Endothelial cell of umbilical vein (primary cell): ENCODE measurements around the gene TRERF1. TPM values are rescaled to one million over a fixed set of nuclear protein-coding genes. Genes with fewer than 3 reads are reported as not detected.

Source experiments
- BruUV-seq: library from RNA; stranded (reverse); fragments of 400-500 nt; replicated peaks from 2 replicates; lab custom pipeline; 2021; lab: Mats Ljungman, UMichigan
- CTCF ChIA-PET: fragments of 300-600, 350-600 bp; sonication (Branson Sonifier 250); formaldehyde crosslinking; loops from one replicate; lab custom pipeline; 2021; ENCODE audit warnings: antibody characterized with exemption, inconsistent platforms; lab: Charles Lee
- POLR2A ChIA-PET: fragments of 300-600, 350-600 bp; sonication (Branson Sonifier 250); formaldehyde crosslinking; loops from one replicate; lab custom pipeline; 2021; ENCODE audit warnings: antibody characterized with exemption, inconsistent platforms; lab: Charles Lee
- DNase-seq: peaks from one replicate; pipeline ENCODE4 v3.0.0-alpha.2; 2011; ENCODE audit warnings: low read depth, low spot score
- FAIRE-seq: peaks from 2 replicates; lab custom pipeline; 2011; peaks lifted over from hg19 to GRCh38; lab: Jason Lieb, UNC
- H2AFZ ChIP-seq: 2 replicates; pipeline ENCODE4 v1.6.0; 2012; ENCODE audit warnings: low read depth, low read length, control low read depth, inconsistent platforms
- H3K27ac ChIP-seq: 2 replicates; pipeline ENCODE4 v1.5.1; 2011; ENCODE audit warnings: low read depth, mild to moderate bottlenecking, control low read depth, low read length, moderate library complexity; ENCODE audit not compliant: insufficient read depth
- H3K27me3 ChIP-seq, 2 experiments: 2 replicates each; pipeline versions ENCODE4 v1.6.0 to v1.6.1; 2011; ENCODE audit warnings: low read length in 2 of 2, mixed read lengths in 1 of 2; ENCODE audit not compliant: control insufficient read depth in 2 of 2, insufficient read depth in 2 of 2
- H3K36me3 ChIP-seq, 2 experiments: 2 replicates in 1 of 2; 3 replicates in 1 of 2; pipeline ENCODE4 v1.5.1; 2011; ENCODE audit warnings: low read length in 2 of 2, mild to moderate bottlenecking in 1 of 2, moderate library complexity in 1 of 2; ENCODE audit not compliant: control insufficient read depth in 2 of 2, insufficient read depth in 2 of 2; ENCODE audit errors: extremely low read depth in 1 of 2
- H3K4me1 ChIP-seq: 3 replicates; pipeline ENCODE4 v1.5.1; 2011; ENCODE audit warnings: mild to moderate bottlenecking, low read length; ENCODE audit not compliant: control insufficient read depth, insufficient read depth; ENCODE audit errors: extremely low read depth
- H3K4me2 ChIP-seq: 2 replicates; pipeline ENCODE4 v1.6.1; 2011; ENCODE audit warnings: low read length, control low read depth, mixed read lengths; ENCODE audit not compliant: insufficient read depth
- H3K4me3 ChIP-seq, 3 experiments: fragments of 200-600 bp in 1 of 3; sonication (generic), shearing (Covaris generic) in 1 of 3; replicated peaks in 1 of 3; 2 replicates each; pipeline ENCODE4 v1.5.1; 2011 to 2016; ENCODE audit warnings: control low read depth in 3 of 3, low read length in 3 of 3, mild to moderate bottlenecking in 2 of 3, inconsistent platforms in 1 of 3, low read depth in 1 of 3, moderate library complexity in 1 of 3; ENCODE audit not compliant: insufficient read depth in 1 of 3
- H3K79me2 ChIP-seq: 2 replicates; pipeline ENCODE4 v1.6.0; 2012; ENCODE audit warnings: low read length, inconsistent platforms; ENCODE audit not compliant: control insufficient read depth, insufficient read depth
- H3K9ac ChIP-seq: replicated peaks from 2 replicates; pipeline ENCODE3; 2011; ENCODE audit warnings: low read length, control low read depth; ENCODE audit not compliant: insufficient read depth; ENCODE audit errors: extremely low read depth
- H3K9me1 ChIP-seq: replicated peaks from 3 replicates; pipeline ENCODE4 v1.6.0; 2011; ENCODE audit warnings: mild to moderate bottlenecking, low read length; ENCODE audit not compliant: control insufficient read depth, insufficient read depth; ENCODE audit errors: extremely low read depth
- H3K9me3 ChIP-seq: replicated peaks from 2 replicates; pipeline ENCODE4 v1.5.1; 2012; ENCODE audit warnings: low read length, inconsistent platforms; ENCODE audit not compliant: control insufficient read depth, insufficient read depth
- H4K20me1 ChIP-seq: replicated peaks from 2 replicates; pipeline ENCODE3; 2011; ENCODE audit warnings: mild to moderate bottlenecking, low read length; ENCODE audit not compliant: control insufficient read depth, insufficient read depth; ENCODE audit errors: extremely low read depth
- CTCF ChIP-seq, 2 donors: IDR thresholded peaks; 1 replicate in 1 of 2; 2 replicates in 1 of 2; pipeline ENCODE4 v1.5.1; 2011; ENCODE audit warnings: low read length in 2 of 2, mild to moderate bottlenecking in 2 of 2, moderate library complexity in 2 of 2, control low read depth in 1 of 2, inconsistent platforms in 1 of 2, low read depth in 1 of 2; ENCODE audit not compliant: insufficient read depth in 1 of 2; ENCODE audit errors: extremely low read depth in 1 of 2
- EZH2 ChIP-seq: IDR thresholded peaks from 2 replicates; pipeline ENCODE4 v1.6.1; 2012; ENCODE audit warnings: borderline replicate concordance, low read depth, mild to moderate bottlenecking, moderate library complexity, low read length, inconsistent platforms; ENCODE audit not compliant: severe bottlenecking
- FOS ChIP-seq: IDR thresholded peaks from 2 replicates; pipeline ENCODE4 v1.6.1; 2011; ENCODE audit warnings: mild to moderate bottlenecking, low read length, moderate library complexity, borderline replicate concordance; ENCODE audit not compliant: insufficient read depth
- GATA2 ChIP-seq: IDR thresholded peaks from 2 replicates; pipeline ENCODE4 v1.7.0; 2011; ENCODE audit warnings: low read depth, mild to moderate bottlenecking, moderate library complexity, mixed read lengths, low read length; ENCODE audit not compliant: insufficient read length, insufficient read depth
- JUN ChIP-seq: IDR thresholded peaks from 2 replicates; pipeline ENCODE4 v1.6.1; 2011; ENCODE audit warnings: borderline replicate concordance, low read depth; ENCODE audit not compliant: insufficient read length, insufficient read depth
- MAX ChIP-seq: IDR thresholded peaks from 2 replicates; pipeline ENCODE4 v1.6.1; 2011; ENCODE audit not compliant: insufficient read depth, insufficient read length
- MYC ChIP-seq: IDR thresholded peaks from one replicate; pipeline ENCODE4 v1.6.1; 2011; ENCODE audit warnings: mild to moderate bottlenecking, low read depth, low read length
- POLR2A ChIP-seq: IDR thresholded peaks from 2 replicates; pipeline ENCODE4 v1.6.1; 2012; ENCODE audit warnings: low read depth, mild to moderate bottlenecking, control low read depth, low read length
- POLR2AphosphoS5 ChIP-seq: IDR thresholded peaks from 2 replicates; pipeline ENCODE4 v1.6.1; 2012; ENCODE audit warnings: low read depth, mild to moderate bottlenecking, control low read depth, low read length, moderate library complexity; ENCODE audit not compliant: insufficient read depth
- dilution Hi-C: fragments of 300-500 bp; cut with MboI; formaldehyde crosslinking; loops from one replicate; pipeline ENCODE4 v1.15.0; 2019; ENCODE audit warnings: low sequenced_read_pairs; ENCODE audit not compliant: extremely low pct_ligation_motif_present
- intact Hi-C: fragments of 100-400 bp; cut with micrococcal nuclease; formaldehyde crosslinking; loops from one replicate; pipeline ENCODE4 v1.10.0; 2022
- polyA plus RNA-seq, 4 experiments: library from polyadenylated mRNA; depleted of rRNA in 3 of 4; stranded (reverse) in 3 of 4; unstranded in 1 of 4; fragments of >200 nt; gene quantifications; 2 replicates each; pipeline versions ENCODE4 v1.2.1 to v1.2.3, GENCODE V29; 2011 to 2012; ENCODE audit warnings: missing spikeins in 1 of 4
- total RNA-seq: library from RNA; stranded (reverse); gene quantifications from 2 replicates; pipeline ENCODE4 v1.2.3, GENCODE V29; 2021

TRERF1 gene
- total and polyA plus RNA-seq, 2 donors (not counting 3 experiments of a cell fraction or from before 2014, with no cell fraction given) = 0.73 to 5.5 TPM

- no peaks in the 10 kb centered on the region for H3K36me3 ChIP-seq
- ChIA-PET POLR2A (no interaction called here), CTCF (interaction anchor here (1.2 kb wide), 1 partner anchor 203 kb away, joined by 3 read pairs; no protein-coding TSS in a partner anchor)
- H2AFZ ChIP-seq = no peak overlapping the region
- no peak overlapping the region for H3K4me3 ChIP-seq
- no peak for DNase-seq
- H3K4me2 ChIP-seq = no peak overlapping the region
- TF ChIP-seq POLR2A = no peak
- TF ChIP-seq FOS = no peak
- TF ChIP-seq POLR2AphosphoS5 = no peak
- no peak for TF ChIP-seq EZH2
- TF ChIP-seq GATA2 = no peak
- TF ChIP-seq MAX = no peak
- TF ChIP-seq CTCF (IDR thresholded peaks at IDR 0.05; ENCODE audit: extremely low read depth in 1 of 2, insufficient read depth in 1 of 2, low read depth in 1 of 2, low read length in 2 of 2) = no peak
- TF ChIP-seq JUN = no peak
- no peak for TF ChIP-seq MYC
- FAIRE-seq = no peak
- no peak overlapping the region for H3K27ac ChIP-seq
- intact Hi-C loops = no loop called here
- BruUV-seq = no TSS peak
- no peaks in the 10 kb centered on the region for H3K79me2 ChIP-seq
- H4K20me1 ChIP-seq = no peaks in the 10 kb centered on the region
- no peaks in the 10 kb centered on the region for H3K9me3 ChIP-seq
- H3K9me1 ChIP-seq = no peaks in the 10 kb centered on the region
- H3K9ac ChIP-seq = no peak overlapping the region
- H3K27me3 ChIP-seq = no peaks in the 10 kb centered on the region
- dilution Hi-C loops = no loop called here
- no peaks in the 10 kb centered on the region for H3K4me1 ChIP-seq
These were observed 22.6 kb downstream of the TRERF1 start for GRCh38 chr6:42429042-42429585.
